Immature natural killer cell (primary cell): ENCODE measurements around the gene SIX1. TPM values are rescaled to one million over a fixed set of nuclear protein-coding genes. Genes with fewer than 3 reads are reported as not detected.

ENCODE experiments used
- DNase-seq, 3 donors: peaks; one replicate each; pipeline ENCODE4 v3.0.0; 2022; ENCODE audit warnings: mixed read lengths in 1 of 3
- H3K27ac Mint-ChIP-seq, 6 donors: one replicate each; pipeline ENCODE4 v1.8.0; 2020; ENCODE audit warnings: mixed read lengths in 6 of 6, mild to moderate bottlenecking in 5 of 6, inconsistent platforms in 4 of 6, moderate library complexity in 3 of 6
- H3K27me3 Mint-ChIP-seq, 3 donors: one replicate each; pipeline ENCODE4 v1.8.0; 2020 to 2021; ENCODE audit warnings: low read depth in 3 of 3, mild to moderate bottlenecking in 3 of 3, mixed read lengths in 3 of 3, moderate library complexity in 3 of 3, inconsistent platforms in 1 of 3
- H3K36me3 Mint-ChIP-seq, 3 donors: one replicate each; pipeline ENCODE4 v1.8.0; 2020; ENCODE audit warnings: mixed read lengths in 3 of 3, inconsistent platforms in 2 of 3, mild to moderate bottlenecking in 2 of 3
- H3K4me1 Mint-ChIP-seq, 2 donors: one replicate each; pipeline ENCODE4 v1.8.0; 2020; ENCODE audit warnings: inconsistent platforms in 2 of 2, mild to moderate bottlenecking in 2 of 2, mixed read lengths in 2 of 2, moderate library complexity in 1 of 2
- H3K4me3 Mint-ChIP-seq, 5 donors: one replicate each; pipeline ENCODE4 v1.8.0; 2020; ENCODE audit warnings: mild to moderate bottlenecking in 5 of 5, mixed read lengths in 5 of 5, inconsistent platforms in 3 of 5, moderate library complexity in 3 of 5
- H3K9me3 Mint-ChIP-seq, 6 donors: one replicate each; pipeline ENCODE4 v1.8.0; 2020; ENCODE audit warnings: mild to moderate bottlenecking in 6 of 6, mixed read lengths in 6 of 6, inconsistent platforms in 4 of 6, moderate library complexity in 3 of 6
- polyA plus RNA-seq, 3 donors: library from polyadenylated mRNA; unstranded; fragments of 300-500 nt; fragmentation: Illumina TruSeq; gene quantifications; one replicate each; pipeline ENCODE4 v1.2.3, GENCODE V29; 2021

Gene SIX1
- polyA plus RNA-seq, 3 donors from 2014 or later: not detected

DNA sequence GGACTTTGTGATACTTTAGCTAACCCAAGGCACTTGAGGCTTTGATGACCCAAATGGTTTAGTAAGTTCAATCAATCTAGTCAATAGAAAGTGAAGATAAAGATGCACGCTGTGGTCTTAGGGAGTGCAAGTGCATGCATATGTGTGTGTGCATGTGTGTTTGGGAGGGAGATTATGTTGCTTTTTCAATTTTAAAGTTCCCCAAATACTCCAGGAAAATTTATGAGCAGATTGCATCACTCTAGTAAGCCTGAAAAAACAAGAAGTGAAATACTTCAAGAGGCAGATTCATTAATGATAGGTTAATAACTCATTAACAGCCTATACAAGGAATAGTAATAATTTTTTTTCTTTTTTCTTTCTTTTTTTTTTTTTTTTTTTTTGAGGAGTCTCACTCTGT is 12.4 kb upstream of the SIX1 start:
- peaks cover 0 to 5% (median 0%) of the 10 kb centered on the region in 6 donors for H3K9me3 Mint-ChIP-seq
- no peak overlapping the region for H3K4me3 Mint-ChIP-seq
- peaks cover 15% of the 10 kb centered on the region in 2 donors for H3K4me1 Mint-ChIP-seq
- peaks cover 12 to 40% (median 19%) of the 10 kb centered on the region in 3 donors for H3K27me3 Mint-ChIP-seq
- DNase-seq: no peak
- no peak overlapping the region for H3K27ac Mint-ChIP-seq
- peaks cover 0 to 3% (median 0%) of the 10 kb centered on the region in 3 donors for H3K36me3 Mint-ChIP-seq

DNA sequence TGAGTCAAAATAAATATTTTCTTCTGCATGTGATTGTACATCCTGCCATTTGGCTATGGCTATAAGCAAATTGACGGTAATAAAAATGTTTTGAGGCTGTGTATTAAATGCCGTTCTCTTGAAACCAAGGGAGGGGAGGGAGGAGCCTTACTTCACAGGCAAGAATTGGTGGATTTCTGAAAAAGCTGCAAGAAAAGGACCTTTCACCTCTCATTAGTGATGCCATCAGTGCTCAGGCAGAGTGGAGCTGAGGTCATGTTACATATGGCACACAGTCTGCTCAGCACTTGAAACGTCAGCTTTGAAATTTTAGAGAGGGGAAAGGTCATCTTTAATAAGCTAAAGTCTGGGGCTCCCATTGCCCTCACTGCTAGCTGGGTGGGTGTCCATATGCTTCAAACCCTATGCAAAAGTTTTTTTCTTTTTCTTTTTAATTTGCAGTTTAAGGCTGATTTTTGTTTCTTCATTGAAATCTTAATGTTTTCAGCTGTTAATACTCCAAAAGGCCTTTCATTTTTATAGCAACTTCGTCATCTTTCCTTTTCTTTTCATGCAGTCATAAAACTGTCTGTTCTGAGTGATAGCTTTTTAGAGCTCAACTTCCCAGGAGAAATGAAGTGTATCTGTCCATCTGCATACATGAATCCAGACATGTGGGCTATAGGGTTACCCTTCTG is 9.8 kb upstream of the SIX1 start:
- H3K36me3 Mint-ChIP-seq: peaks cover 0 to 3% (median 0%) of the 10 kb centered on the region in 3 donors
- H3K27ac Mint-ChIP-seq: no peak overlapping the region
- H3K4me3 Mint-ChIP-seq: peak overlapping the region in 3 of 5 donors; percentile 13 to 87 (median 78)
- DNase-seq: no peak
- H3K4me1 Mint-ChIP-seq: peaks cover 23% of the 10 kb centered on the region in 2 donors
- H3K27me3 Mint-ChIP-seq: peaks cover 18 to 61% (median 25%) of the 10 kb centered on the region in 3 donors
- peaks cover 0 to 4% (median 0%) of the 10 kb centered on the region in 6 donors for H3K9me3 Mint-ChIP-seq

DNA sequence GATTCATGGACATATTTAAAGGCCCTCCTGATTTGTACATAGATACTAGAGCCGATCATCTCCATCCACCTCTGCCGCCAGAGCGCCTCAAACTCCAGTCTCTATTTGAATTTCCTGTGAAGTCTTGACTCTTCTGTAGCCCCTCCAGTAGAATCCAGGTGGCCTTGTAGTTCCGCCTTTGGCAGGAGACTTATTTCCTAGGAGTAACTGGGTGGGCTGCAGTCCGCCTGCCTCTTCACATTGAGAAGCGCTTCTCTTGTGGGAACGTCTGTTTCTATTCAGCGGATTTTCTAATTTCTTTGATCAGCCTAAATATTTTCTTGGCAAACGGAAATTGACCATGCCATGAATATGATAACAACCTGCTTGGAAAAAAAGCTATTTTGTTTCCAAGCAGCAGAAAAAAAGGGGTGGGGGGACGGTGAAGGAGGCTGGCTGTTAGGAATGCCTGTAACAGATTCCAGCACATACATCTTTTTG is 9.0 kb upstream of the SIX1 start:
- Mint-ChIP-seq H3K27ac (no peak overlapping the region), H3K4me3 (peak overlapping the region; percentile 68 to 87 (median 83)), H3K36me3 (peaks cover 0 to 3% (median 0%) of the 10 kb centered on the region in 3 donors), H3K9me3 (peaks cover 0 to 4% (median 0%) of the 10 kb centered on the region in 6 donors), H3K27me3 (peaks cover 24 to 64% (median 31%) of the 10 kb centered on the region in 3 donors), H3K4me1 (peaks cover 23 to 30% of the 10 kb centered on the region in 2 donors)
- no peak for DNase-seq

DNA sequence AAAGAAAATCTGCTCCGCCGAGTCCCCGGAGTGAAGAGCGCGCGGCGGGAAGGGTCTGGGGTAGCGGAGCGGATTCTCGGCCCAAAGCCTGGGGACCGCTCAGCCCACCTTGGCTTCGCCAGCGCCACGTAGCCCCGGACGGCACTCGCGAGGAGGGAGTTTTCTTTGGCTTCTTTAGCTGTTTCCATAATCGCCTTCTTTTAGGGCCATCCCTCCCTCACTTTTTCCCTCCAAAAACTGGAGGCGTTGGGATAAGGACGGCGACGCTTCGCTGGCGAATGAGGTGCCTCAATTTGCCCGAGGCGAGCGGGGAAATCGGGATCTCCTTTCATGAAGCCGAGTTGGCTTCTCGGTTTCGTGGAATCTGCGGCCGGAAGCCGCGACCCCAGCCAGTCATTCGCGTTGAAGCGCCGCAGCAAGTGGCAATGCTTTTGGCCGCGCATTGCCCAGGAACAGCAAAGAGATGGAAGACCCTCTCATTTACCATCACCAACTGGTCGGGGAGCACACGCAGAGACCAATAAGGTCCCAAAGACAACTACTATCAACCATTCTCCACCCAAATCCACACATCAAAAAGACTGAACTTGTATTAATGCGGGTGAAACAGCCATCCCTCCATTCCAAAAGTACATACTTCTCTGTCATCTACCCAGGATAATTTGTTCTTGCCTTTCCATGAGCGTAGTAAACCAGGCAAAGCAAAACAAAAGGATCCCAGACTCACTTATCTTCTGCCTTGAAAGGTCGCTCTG is 8.4 kb upstream of the SIX1 start:
- no peak for DNase-seq
- peaks cover 23 to 32% of the 10 kb centered on the region in 2 donors for H3K4me1 Mint-ChIP-seq
- H3K27me3 Mint-ChIP-seq: peaks cover 28 to 68% (median 31%) of the 10 kb centered on the region in 3 donors
- peak overlapping the region; percentile 68 to 87 (median 83) for H3K4me3 Mint-ChIP-seq
- H3K36me3 Mint-ChIP-seq: peaks cover 0 to 3% (median 0%) of the 10 kb centered on the region in 3 donors
- peaks cover 0 to 3% (median 0%) of the 10 kb centered on the region in 6 donors for H3K9me3 Mint-ChIP-seq
- peak overlapping the region in 1 of 6 donors; percentile 25 for H3K27ac Mint-ChIP-seq

DNA sequence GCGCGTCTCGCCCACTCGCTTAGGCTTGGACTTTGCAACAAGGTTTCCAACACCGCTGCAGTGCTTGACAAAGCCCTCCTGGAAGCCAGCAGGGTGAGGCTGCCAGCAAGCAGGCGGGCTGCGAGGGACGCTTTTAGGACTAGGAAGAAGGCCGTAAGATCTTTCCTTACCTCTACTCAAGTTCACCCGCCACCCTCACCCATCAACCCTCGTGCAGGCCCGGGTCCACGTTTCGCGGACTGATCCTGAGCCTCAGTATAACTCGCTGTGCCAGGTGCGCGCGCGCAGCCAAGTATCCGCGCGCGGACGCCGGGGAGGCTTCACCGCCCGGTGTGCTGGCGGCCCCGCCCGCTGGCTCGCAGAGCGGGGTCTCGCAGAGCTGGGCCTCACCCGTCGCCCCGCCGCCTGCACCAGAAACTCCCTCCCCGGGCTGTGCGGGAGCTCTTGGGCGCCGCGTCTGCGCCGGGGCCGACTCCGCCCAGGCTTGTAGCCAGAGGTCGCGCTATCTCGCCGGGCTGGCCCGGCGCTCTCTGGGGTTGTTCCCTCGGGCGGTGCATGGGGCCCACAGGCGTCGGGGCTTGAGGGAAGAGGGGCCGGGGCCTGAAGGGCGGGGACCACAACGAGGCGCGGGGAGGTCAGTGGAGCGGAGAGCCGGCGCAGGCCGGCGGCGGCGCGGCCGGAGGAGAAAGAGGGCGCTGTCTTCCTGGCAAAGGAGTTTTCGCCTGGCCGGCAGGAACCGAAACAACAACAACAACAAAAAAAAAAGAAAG is 7.6 kb upstream of the SIX1 start:
- Mint-ChIP-seq H3K9me3 (peaks cover 0 to 2% (median 0%) of the 10 kb centered on the region in 6 donors), H3K27ac (no peak overlapping the region), H3K36me3 (peaks cover 0 to 3% (median 0%) of the 10 kb centered on the region in 3 donors), H3K4me3 (peak overlapping the region; percentile 68 to 87 (median 83)), H3K27me3 (peaks cover 27 to 68% (median 34%) of the 10 kb centered on the region in 3 donors), H3K4me1 (peaks cover 24 to 32% of the 10 kb centered on the region in 2 donors)
- peak in 2 of 3 donors; percentile 13 to 16 for DNase-seq

DNA sequence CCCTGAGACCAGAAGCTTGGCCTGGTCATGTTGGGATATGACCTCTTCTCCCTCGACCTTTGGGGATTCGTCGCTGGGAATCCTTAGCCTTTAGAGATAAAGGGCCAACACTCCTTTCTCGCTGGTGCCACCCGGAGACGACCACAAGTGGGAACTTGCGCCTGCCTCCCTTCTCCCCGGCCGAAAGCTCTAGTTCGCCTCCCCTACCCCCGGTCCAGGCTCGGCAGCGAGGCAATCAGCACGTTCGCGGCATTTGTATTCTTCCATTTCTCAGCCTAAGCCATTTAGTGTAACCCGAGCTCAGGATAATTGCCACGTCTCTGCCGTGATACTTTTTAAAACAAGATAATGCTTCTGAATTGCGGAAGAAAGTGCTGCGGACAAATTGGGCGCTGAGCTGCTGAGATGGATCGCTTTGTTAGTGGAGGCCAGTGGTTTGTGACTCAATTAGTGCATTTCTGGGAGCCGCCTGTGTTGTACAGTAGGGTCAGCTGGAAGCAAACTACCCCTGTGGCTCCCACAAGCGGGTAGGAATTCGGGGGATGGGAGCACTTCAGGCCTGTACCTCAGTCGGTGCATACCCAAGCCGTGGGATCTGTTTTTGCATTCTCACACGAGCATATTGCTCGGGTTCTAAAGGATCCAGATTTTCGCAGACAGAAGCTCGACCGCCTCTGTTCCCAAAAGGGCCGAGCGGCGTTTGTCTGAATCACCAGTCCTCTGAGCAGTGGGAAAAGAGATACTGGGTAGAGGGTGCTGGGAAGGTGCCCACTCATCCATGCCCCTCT is 6.8 kb upstream of the SIX1 start:
- Mint-ChIP-seq H3K27ac (no peak overlapping the region), H3K36me3 (peaks cover 0 to 3% (median 0%) of the 10 kb centered on the region in 3 donors), H3K4me1 (peaks cover 27 to 32% of the 10 kb centered on the region in 2 donors), H3K9me3 (peaks cover 0 to 2% (median 0%) of the 10 kb centered on the region in 6 donors), H3K4me3 (peak overlapping the region; percentile 62 to 77 (median 73)), H3K27me3 (peaks cover 27 to 69% (median 36%) of the 10 kb centered on the region in 3 donors)
- no peak for DNase-seq

DNA sequence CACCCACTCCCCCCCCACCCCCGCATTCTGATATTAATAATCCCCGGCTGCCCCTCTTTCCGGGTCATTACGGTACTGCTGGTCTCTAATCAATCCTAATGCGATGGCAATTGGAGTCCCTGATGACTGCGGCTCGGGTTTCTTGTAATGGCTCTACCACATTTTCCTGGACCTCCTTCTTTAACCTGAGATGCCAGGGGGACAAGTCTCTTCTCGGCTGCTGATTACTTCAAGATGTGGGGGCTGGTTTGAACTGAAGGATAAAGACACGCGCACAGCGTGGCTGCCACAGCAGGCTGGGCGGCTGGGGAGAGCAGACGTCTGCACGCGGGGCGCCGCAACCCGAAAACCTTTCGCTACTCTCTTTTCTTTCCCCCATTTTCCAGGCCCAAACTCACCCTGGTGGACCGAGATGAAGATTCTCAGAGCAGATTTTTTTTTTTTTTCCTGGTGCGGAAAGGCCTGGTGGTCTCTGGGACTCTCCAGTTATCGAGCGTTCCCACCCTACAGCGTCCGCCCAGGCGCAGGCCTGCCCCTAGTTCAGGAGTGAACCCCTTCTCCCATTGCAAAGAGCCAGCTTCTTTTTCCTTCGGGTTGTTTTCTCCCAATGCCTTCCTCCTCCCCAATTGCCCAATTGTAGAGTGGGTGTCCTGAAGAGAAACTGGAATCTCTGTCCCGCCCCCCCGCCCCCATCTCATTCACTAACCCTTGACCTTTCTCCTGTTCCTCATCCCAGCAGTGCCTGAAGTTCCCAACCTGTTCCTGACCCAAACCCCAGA is 6.0 kb upstream of the SIX1 start:
- DNase-seq: no peak
- H3K36me3 Mint-ChIP-seq: peaks cover 0 to 3% (median 0%) of the 10 kb centered on the region in 3 donors
- peaks cover 32 to 73% (median 35%) of the 10 kb centered on the region in 3 donors for H3K27me3 Mint-ChIP-seq
- peaks cover 0 to 2% (median 0%) of the 10 kb centered on the region in 6 donors for H3K9me3 Mint-ChIP-seq
- no peak overlapping the region for H3K27ac Mint-ChIP-seq
- H3K4me3 Mint-ChIP-seq: peak overlapping the region; percentile 17 to 77 (median 73)
- peaks cover 27 to 32% of the 10 kb centered on the region in 2 donors for H3K4me1 Mint-ChIP-seq

DNA sequence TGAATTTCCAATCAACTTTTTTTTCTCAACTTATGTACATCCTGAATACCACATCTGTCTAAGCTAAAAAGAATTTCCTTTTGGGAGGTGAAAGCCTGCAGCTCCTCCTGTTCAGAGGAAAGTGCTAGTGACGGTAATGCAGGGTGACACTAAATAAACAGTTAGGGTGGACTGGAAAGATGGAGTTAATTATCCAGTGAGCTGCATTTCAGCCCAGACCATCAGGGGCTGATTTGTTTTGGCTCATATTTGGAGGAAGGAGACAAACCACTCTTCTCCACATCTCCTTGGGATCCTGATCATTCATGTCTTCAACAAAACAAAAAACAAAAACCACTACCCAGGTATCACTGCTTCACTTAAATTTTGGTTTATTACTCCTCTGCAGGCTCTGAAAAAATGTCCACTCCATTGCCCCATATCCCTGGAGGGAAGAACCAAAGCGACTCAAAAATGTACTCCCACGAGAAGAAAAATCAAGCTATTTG is 5.1 kb upstream of the SIX1 start:
- Mint-ChIP-seq H3K36me3 (peaks cover 0 to 3% (median 0%) of the 10 kb centered on the region in 3 donors), H3K27ac (no peak overlapping the region), H3K4me1 (peaks cover 32 to 33% of the 10 kb centered on the region in 2 donors), H3K9me3 (peaks cover 0 to 4% (median 0%) of the 10 kb centered on the region in 6 donors), H3K27me3 (peaks cover 37 to 73% (median 38%) of the 10 kb centered on the region in 3 donors), H3K4me3 (no peak overlapping the region)
- no peak for DNase-seq

DNA sequence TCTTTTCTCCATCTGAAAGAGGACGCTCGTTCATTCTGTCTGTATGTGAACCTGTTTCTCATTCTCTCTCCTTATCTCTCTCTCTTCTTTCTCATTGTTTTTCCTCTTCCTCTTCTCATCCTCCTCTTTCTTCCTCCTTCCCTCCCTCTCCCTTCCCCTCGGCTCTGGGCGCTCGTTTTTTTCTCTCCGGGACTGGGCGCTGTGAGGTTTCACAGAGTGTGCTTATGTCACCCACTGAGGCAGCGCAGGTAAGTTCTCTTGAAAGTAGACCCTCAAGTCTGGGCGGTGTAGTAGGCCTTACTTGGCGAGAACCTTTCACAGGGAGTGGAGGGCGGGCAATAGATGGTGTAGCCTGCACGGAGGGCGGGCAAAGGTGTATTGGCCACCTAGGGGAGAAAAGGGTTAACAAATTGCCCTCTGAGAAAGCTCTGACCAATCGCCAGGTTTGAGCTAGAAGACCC is 4.5 kb upstream of the SIX1 start:
- H3K27me3 Mint-ChIP-seq: peaks cover 34 to 69% (median 35%) of the 10 kb centered on the region in 3 donors
- DNase-seq: no peak
- peak overlapping the region in 1 of 5 donors; percentile 13 for H3K4me3 Mint-ChIP-seq
- H3K36me3 Mint-ChIP-seq: peaks cover 0 to 3% (median 0%) of the 10 kb centered on the region in 3 donors
- no peak overlapping the region for H3K27ac Mint-ChIP-seq
- peaks cover 0 to 4% (median 0%) of the 10 kb centered on the region in 6 donors for H3K9me3 Mint-ChIP-seq
- H3K4me1 Mint-ChIP-seq: peaks cover 32 to 34% of the 10 kb centered on the region in 2 donors

DNA sequence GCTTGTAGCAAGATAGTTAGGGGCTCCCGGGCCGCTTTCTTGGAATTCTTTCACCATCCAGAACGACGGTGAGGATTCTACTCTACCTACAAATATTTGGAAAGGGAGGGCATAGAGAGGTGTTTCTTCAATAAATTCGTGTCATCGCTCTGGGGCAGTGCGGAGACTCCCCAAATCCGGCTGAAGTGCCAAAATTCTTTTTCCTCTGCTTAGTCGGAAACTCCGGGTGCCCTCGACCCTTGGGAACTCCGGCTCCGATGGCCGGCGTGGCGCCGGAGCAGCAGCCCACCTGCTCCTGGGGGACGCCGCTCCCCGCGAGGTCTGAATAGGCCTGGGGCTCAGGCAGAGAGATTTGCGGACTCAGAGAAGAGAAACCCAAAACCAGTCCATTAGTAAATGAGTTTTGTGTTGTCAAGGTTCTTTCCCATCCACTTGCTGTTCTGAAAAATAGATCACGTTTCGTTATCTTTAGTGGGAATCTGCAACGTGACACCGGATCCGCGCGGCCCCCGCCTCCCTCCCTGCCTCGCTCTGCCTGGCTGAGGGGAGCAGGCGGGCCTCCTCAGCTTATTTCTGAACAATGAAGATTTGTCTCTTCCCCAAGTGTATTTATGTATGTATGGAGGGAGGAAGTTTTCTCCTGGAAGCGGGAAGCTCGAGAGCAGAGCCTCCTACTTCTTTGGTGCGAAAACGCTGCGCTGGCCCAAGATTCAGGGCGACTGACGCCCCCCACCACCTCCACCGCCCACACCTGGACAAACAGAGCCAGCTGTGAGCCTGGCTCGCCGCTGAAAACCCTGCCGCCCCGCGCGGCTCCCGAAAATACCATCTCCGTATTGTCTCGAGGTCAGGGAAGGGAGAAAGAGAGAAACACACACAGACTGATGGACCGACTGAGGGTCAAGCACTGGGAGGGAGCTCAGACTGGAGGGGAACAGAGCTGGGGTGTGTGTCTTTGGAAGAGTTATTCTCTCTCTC is 3.7 kb upstream of the SIX1 start:
- no peak overlapping the region for H3K27ac Mint-ChIP-seq
- peaks cover 0 to 4% (median 0%) of the 10 kb centered on the region in 6 donors for H3K9me3 Mint-ChIP-seq
- peaks cover 0 to 1% (median 0%) of the 10 kb centered on the region in 3 donors for H3K36me3 Mint-ChIP-seq
- H3K4me1 Mint-ChIP-seq: peaks cover 29 to 31% of the 10 kb centered on the region in 2 donors
- no peak for DNase-seq
- peak overlapping the region in 1 of 5 donors; percentile 13 for H3K4me3 Mint-ChIP-seq
- peaks cover 33 to 63% (median 35%) of the 10 kb centered on the region in 3 donors for H3K27me3 Mint-ChIP-seq
